IPS DF 19.7 (cell line): ENCODE data around the gene MAN1C1.

Experiments used
- DNase-seq: peaks from one replicate; pipeline ENCODE4 v3.0.0-alpha.2; 2013; ENCODE audit warnings: low read depth, low spot score

Gene MAN1C1

GRCh38 chr1:25737130-25737529, 120.5 kb downstream of the MAN1C1 start:
- DNase-seq, result no peak

GRCh38 chr1:25738499-25738898, 121.9 kb downstream of the MAN1C1 start:
- DNase-seq, result no peak

- no peak for DNase-seq
Measured at GRCh38 chr1:25739341-25739740, 122.8 kb downstream of the MAN1C1 start.

DNA sequence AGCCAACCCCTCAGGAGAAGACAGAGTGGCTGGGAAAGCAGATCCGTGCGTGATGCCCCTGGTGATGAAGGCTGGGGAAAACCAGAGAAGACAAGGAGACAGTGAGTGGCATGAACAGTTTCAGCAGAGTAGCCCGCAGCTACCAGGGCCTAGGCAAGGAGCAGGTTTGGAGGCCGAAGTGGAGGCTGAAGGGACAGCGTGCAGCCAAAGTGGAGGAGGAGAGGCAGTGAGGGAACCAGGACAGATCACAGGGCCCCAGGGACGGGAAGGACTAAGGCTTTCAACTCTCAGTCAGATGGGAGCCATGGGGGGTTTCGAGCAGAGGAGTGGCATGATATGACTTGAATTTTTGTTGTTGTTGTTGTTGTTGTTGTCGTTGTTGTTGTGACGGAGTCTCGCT, 123.5 kb downstream of the MAN1C1 start:
- no peak for DNase-seq

DNA sequence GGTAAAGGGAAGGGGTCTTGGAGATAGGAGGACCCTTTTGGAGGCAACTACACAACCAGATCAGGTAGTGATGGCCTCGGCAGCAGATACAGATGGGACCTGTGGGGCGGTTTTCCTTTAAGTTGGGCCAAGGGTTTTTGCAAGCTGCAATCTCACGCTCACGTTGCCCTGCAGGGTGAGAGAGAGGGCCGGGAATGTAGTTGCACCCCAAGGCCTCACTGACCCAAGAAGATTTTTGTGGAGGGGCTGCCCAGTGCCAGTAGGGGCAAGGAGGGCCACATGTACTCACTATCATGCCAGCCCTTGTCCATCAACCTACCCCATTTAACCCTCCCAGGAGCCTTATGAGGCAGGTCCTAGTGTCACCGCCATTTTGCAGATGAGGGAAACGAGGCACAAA, 125.7 kb downstream of the MAN1C1 start:
- no peak for DNase-seq

DNA sequence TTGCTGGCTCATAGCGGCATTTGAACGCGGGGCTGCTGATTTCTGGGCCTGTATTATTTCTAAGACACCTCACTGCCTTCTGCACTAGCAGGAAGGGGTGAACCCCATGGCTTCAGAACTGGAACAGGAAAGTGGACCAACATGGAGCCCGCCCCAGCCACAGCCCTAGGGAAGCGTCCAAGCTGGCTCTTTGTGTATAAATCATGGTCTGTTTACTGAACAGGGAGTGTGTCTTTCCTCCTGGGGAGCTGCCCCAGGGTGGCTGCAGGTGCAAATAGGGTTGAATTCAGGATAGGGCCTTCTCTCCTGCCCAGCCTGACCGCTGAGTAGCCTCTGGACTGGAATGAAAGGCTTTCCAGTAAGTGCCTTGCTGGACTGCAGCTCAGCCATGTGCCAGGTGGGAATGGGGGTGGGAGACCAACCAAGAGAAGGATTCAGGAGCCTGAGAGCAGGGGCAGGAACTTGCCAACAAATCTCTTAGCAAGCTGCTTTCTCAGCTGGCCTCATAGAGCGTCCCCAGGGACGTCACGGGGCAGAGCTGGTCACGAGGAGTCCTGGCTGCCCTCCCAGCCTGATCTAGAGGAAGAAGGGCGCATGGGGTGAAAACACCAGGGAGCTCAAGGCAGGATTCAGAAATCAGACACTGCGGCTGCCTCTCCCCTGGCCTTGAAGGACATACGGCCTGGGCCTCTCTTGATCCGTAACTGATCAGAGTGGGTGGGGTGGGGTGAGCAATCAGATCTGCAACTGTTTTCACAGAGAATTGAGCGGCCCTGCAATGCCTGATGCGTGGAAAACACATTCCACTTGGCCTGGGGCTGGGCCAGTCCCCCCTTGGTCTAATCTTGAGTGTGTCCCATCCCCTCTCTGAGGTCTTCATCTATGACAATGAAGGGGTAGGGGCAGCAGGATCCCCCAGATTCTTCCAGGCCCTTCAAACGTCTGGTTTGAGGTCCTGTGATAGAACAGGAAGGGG, 126.9 kb downstream of the MAN1C1 start:
- no peak for DNase-seq

- peak; percentile 35 for DNase-seq
Measured at GRCh38 chr1:25744140-25744581, 127.6 kb downstream of the MAN1C1 start.

DNA sequence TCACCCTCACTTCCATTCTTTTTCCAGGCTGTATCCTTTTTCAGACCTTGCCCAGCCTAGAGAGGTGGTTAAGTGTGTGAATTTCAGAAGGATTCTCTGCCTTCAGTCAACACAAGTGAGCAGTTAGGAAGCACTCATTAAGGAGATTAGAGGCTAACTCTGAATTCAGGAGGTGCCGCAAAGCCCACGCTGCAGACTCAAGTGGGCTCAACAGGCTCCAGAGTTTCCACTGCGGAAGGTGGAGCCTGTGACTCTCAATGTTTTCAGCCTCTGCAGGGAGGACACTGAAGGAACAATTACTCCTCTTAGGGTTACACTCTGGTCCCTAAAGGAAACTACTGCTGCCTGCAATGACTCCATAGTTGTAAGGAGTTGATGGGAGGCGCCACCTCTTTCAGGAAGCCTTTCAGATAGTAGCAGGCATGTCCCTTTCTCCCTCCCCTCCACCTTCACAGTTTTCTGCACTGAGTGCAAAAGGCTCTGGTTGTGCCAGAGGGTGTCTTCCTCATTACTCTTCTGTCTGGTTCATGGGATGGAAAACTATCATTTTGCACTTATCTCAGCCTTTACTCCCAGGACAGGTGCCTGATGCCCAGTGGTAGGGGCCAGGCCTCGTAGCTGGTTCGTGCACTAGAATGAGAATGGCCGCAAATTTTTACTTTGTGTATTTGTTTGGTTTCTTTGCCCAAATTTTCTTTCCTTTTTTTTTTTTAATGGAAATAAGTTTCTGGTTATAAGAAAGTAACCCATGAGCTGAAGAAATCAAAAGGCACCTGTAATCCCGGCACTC, 128.2 kb downstream of the MAN1C1 start:
- no peak for DNase-seq

- no peak for DNase-seq
Measured at GRCh38 chr1:25746299-25747045, 129.9 kb downstream of the MAN1C1 start.

GRCh38 chr1:25747046-25747719, 130.6 kb downstream of the MAN1C1 start:
- no peak for DNase-seq

- DNase-seq, result no peak
Measured at GRCh38 chr1:25748531-25749205, 132.1 kb downstream of the MAN1C1 start.

DNA sequence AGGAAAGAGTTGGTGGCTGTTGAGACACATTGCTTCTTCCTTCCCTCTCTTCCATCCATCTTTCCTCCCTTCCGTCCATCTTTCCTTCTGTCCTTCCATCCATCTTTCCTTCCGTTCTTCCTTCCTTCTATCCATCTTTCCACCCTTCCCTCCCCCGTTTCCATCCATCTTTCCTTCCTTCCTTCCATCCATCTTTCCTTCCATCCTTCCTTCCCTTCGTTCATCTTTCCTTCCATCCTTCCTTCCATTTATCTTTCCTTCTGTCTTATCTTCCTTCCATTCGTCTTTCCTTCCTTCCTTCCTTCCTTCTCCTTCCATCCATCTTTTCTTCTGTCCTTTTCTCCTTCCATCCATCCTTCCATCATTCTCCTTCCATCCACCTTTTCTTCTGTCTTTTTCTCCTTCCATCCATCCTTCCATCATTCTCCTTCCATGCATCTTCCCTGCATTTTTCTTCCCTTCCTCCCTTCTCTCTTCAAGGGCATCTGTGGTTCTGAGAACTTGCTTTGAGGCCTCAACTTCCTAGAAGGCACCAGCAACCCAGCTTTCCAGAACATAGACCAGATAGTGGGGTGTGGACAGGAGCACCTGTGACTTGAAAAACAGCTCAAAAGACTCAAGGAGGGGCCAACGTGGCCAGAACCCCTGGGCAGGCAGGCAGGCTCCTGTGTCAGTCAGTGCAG, 134.5 kb downstream of the MAN1C1 start:
- DNase-seq, result no peak

DNA sequence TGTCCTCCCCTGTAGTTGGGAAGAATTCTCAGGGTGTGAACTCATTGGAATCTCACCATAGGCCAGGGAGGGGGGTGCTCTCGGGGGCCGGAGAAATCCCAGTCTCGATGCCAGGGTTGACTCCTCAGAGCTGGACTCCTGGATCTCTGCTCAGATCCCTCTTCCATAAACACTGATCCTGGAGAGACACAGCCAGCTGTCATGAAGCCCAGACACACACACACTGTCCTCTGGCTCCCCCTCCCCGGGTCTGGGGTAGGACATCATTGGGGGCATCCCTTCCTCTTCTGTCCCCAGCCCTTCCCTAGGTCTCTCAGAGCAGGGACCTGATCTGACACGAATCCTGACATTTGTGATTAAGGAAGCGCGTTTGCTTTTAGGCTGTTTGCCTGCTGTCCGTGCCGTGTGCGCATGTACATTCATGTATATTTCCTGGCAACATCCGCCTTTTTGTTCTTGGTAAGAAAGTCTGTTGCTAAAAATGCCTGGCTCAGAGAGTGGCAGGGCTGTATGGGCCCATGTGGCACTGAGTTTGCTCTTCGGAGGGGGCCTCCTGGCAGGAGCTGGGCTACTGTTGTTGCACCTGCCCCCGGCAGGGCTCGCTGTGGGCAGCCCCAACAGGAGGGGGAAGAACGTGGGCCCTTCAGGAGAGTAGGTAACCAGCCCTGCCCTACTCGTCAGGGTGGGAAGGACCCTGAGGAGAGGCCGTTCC, 138.0 kb downstream of the MAN1C1 start:
- DNase-seq, result no peak

DNA sequence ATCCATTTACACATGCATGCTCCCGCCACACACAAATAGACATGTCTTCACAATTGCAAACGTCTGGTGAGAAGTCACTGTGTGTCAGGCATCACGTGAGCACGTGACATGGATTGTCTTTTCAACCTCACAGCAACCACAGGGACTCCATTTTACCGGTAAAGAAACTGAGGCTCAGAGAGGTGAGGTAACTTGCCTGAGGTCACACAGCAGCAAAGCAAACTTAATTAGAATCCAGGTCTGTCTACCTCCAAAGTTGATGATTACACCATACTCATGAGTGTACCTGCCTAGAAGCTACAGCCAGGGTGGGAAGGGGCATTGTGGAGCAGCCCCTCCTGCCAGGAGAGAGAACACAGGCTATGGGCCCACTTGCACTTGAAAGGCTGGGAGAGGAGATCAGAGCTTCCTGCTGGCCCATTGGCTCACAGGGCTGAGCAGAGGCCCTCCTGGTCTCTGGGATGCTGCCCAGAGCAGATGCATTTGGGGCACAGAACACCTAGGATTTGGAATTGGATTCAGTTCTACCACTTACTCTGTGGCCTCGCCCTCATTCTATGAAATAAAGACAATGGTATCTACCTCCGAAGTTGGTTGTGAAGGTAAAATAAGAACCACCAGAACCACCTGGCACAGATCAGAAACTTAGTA, 139.0 kb downstream of the MAN1C1 start:
- DNase-seq, result no peak

GRCh38 chr1:25756215-25756614, 139.6 kb downstream of the MAN1C1 start:
- DNase-seq, result no peak

DNA sequence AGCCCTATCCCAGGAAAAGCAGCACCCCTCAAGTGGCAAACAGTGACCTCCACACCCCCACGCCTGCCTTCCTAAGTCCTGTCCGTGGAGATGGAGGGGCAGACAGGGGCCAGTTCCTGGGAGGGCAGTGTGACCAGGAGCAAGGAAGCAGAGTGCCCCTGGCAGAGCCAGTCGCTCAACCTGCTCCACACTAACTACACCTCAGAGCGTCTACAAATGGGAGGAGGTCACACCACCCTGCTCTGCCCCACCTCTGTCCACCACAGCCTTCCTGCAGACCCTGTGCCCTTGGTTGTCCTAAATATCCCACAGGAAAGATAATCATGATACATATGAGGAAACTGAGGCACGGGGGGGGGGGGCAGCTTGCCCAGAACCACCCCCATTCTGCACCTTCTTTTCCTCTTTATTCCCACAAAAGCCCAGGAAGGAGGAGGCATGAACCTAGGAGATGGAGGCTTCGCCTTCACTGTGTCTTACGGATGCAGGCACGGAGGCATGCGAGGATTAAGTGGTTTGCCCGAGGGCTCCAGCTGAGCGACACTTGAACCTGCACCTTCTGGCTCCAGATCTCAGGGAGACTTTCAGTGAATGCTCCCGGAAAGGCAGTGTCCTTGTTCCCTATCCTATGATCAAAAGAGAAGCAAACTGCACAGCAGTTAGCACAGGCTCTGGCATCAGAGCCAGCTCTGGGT, 140.7 kb downstream of the MAN1C1 start:
- DNase-seq, result no peak

GRCh38 chr1:25757846-25758185, 141.2 kb downstream of the MAN1C1 start:
- DNase-seq, result no peak

- DNase-seq, result no peak
Measured at GRCh38 chr1:25758466-25759070, 142.0 kb downstream of the MAN1C1 start.
